GM04503 (cell line): ENCODE results near the gene FLCN.
"Not testable (repeated sequence)": the region's sequence is repeated elsewhere in the genome, so short reads cannot be mapped to it uniquely, and the experiment has no call there.

Source experiments
- DNase-seq: peaks from one replicate; pipeline ENCODE4 v3.0.0-alpha.2; 2012; ENCODE audit warnings: low read depth

The FLCN gene

GRCh38 chr17:17213775-17214174 lies 23.2 kb downstream of the FLCN start:
- DNase-seq: no peak

GRCh38 chr17:17207998-17208397 lies 29.0 kb downstream of the FLCN start:
- DNase-seq: no peak

GRCh38 chr17:17206913-17207335 lies 30.0 kb downstream of the FLCN start:
- no peak for DNase-seq

- DNase-seq: no peak
Observed at GRCh38 chr17:17206124-17206912, 30.6 kb downstream of the FLCN start, which contains the start of gene PLD6. Gene PLD6, minus strand, starts transcription at chr17:17206333. Its CDS starts 47 bp downstream, at chr17:17206286.

GRCh38 chr17:17205368-17206123 lies 31.4 kb downstream of the FLCN start:
- DNase-seq: no peak

GRCh38 chr17:17204635-17205231 lies 32.2 kb downstream of the FLCN start:
- DNase-seq: no peak

- DNase-seq: no peak
Observed at GRCh38 chr17:17204041-17204591, 32.9 kb downstream of the FLCN start.

- DNase-seq: no peak
Observed at GRCh38 chr17:17203173-17203730, 33.7 kb downstream of the FLCN start.

GRCh38 chr17:17201907-17202306 lies 35.1 kb downstream of the FLCN start:
- DNase-seq: no peak

GRCh38 chr17:17201271-17201670 lies 35.7 kb downstream of the FLCN start:
- no peak for DNase-seq

GRCh38 chr17:17200831-17201230 lies 36.1 kb downstream of the FLCN start:
- no peak for DNase-seq

GRCh38 chr17:17200311-17200710 lies 36.7 kb downstream of the FLCN start:
- no peak for DNase-seq

GRCh38 chr17:17198281-17198680 lies 38.7 kb downstream of the FLCN start:
- no peak for DNase-seq

GRCh38 chr17:17196776-17197175 lies 40.2 kb downstream of the FLCN start:
- DNase-seq: no peak

- not testable (repeated sequence) for DNase-seq
Observed at GRCh38 chr17:17195466-17195865, 41.5 kb downstream of the FLCN start.

- DNase-seq: no peak
Observed at GRCh38 chr17:17191961-17192381, 45.0 kb downstream of the FLCN start.

GRCh38 chr17:17191346-17191792 lies 45.6 kb downstream of the FLCN start:
- peak; percentile 70 for DNase-seq

GRCh38 chr17:17190188-17190587 lies 46.8 kb downstream of the FLCN start:
- no peak for DNase-seq

GRCh38 chr17:17189559-17189958 lies 47.4 kb downstream of the FLCN start:
- no peak for DNase-seq

- no peak for DNase-seq
Observed at GRCh38 chr17:17188586-17188985, 48.4 kb downstream of the FLCN start.

- no peak for DNase-seq
Observed at GRCh38 chr17:17186551-17187505, 50.1 kb downstream of the FLCN start.
